ENCODE results near the gene ACOX2.

Gene ACOX2

GRCh38 chr3:58473275-58473674 is 63.7 kb downstream of the ACOX2 start:
- no peak overlapping the region for H3K4me3 ChIP-seq (ENCODE audit: low read depth, low read length)
- no peak for TF ChIP-seq CTCF (IDR thresholded peaks at IDR 0.05; ENCODE audit: low read depth, low read length, missing control alignments)
- no peak for DNase-seq (ENCODE audit: low read depth)

- TF ChIP-seq CTCF (IDR thresholded peaks at IDR 0.05; ENCODE audit: low read depth, low read length, missing control alignments), result no peak
- no peak for DNase-seq (ENCODE audit: low read depth)
- H3K4me3 ChIP-seq (ENCODE audit: low read depth, low read length), result no peak overlapping the region
Observed at GRCh38 chr3:58471025-58471887, 65.7 kb downstream of the ACOX2 start.

GRCh38 chr3:58470363-58471024 is 66.5 kb downstream of the ACOX2 start:
- no peak overlapping the region for H3K4me3 ChIP-seq (ENCODE audit: low read depth, low read length)
- no peak for DNase-seq (ENCODE audit: low read depth)
- TF ChIP-seq CTCF (IDR thresholded peaks at IDR 0.05; ENCODE audit: low read depth, low read length, missing control alignments), result no peak

GRCh38 chr3:58469096-58469495 is 67.9 kb downstream of the ACOX2 start:
- TF ChIP-seq CTCF (IDR thresholded peaks at IDR 0.05; ENCODE audit: low read depth, low read length, missing control alignments), result no peak
- no peak for DNase-seq (ENCODE audit: low read depth)
- no peak overlapping the region for H3K4me3 ChIP-seq (ENCODE audit: low read depth, low read length)

GRCh38 chr3:58466899-58467563 is 70.0 kb downstream of the ACOX2 start:
- DNase-seq (ENCODE audit: low read depth), result no peak
- no peak overlapping the region for H3K4me3 ChIP-seq (ENCODE audit: low read depth, low read length)
- TF ChIP-seq CTCF (IDR thresholded peaks at IDR 0.05; ENCODE audit: low read depth, low read length, missing control alignments), result no peak

GRCh38 chr3:58464866-58465265 is 72.1 kb downstream of the ACOX2 start:
- no peak for DNase-seq (ENCODE audit: low read depth)
- no peak for TF ChIP-seq CTCF (IDR thresholded peaks at IDR 0.05; ENCODE audit: low read depth, low read length, missing control alignments)
- H3K4me3 ChIP-seq (ENCODE audit: low read depth, low read length), result no peak overlapping the region
